ENCODE results near the gene HLCS. TPM values are rescaled to one million over a fixed set of nuclear protein-coding genes. Genes with fewer than 3 reads are reported as not detected.

The HLCS gene
- total and polyA plus RNA-seq, 2 donors = 8.6 to 22.9 TPM

Small RNAs within 50 kb of the gene (small RNA-seq; reads per million reads assigned to genes)
- gene RF00019 (not detected), gene RNA5SP491 (0.18 reads per million)

Other genes with a start within 250 kb of the HLCS start
- not detected for gene RIPPLY3, start 40.0 kb upstream of the HLCS start, total RNA-seq
- gene RIPPLY3, start 40.0 kb upstream of the HLCS start, polyA plus RNA-seq = 0.48 TPM
- 26.7 TPM for gene PIGP, start 106.4 kb upstream of the HLCS start, total RNA-seq
- 31.7 TPM for gene PIGP, start 106.4 kb upstream of the HLCS start, polyA plus RNA-seq
- gene TTC3, start 106.6 kb upstream of the HLCS start, total RNA-seq = 670 TPM
- 56.5 TPM for gene TTC3, start 106.6 kb upstream of the HLCS start, polyA plus RNA-seq

Measured in urinary bladder (tissue), 2 donors.